WTC11 (cell line): ENCODE measurements around the gene DNTT.

Source experiments
- JAZF1 ChIP-seq: fragments of 250-450 bp; sonication (Bioruptor Pico); IDR thresholded peaks from 2 replicates; pipeline ENCODE4 v1.9.0; 2021; ENCODE audit warnings: moderate library complexity, mild to moderate bottlenecking, inconsistent platforms
- KAT7 ChIP-seq: sonication (generic); formaldehyde crosslinking; IDR thresholded peaks from 2 replicates; pipeline ENCODE4 v1.8.1; 2023; ENCODE audit warnings: missing genetic modification reagents, mild to moderate bottlenecking, borderline replicate concordance
- NFE2L1 ChIP-seq: sonication (generic); formaldehyde crosslinking; IDR thresholded peaks from 2 replicates; pipeline ENCODE4 v1.8.1; 2023; ENCODE audit warnings: missing genetic modification reagents
- NR3C1 ChIP-seq: sonication (generic); formaldehyde crosslinking; conservative IDR thresholded peaks from 2 replicates; pipeline ENCODE4 v1.8.1; 2023; ENCODE audit warnings: low read depth, mild to moderate bottlenecking, missing genetic modification reagents
- SP1 ChIP-seq: sonication (generic); formaldehyde crosslinking; conservative IDR thresholded peaks from 2 replicates; pipeline ENCODE4 v1.8.1; 2022; ENCODE audit warnings: missing genetic modification reagents
- TCF7 ChIP-seq: sonication (generic); formaldehyde crosslinking; IDR thresholded peaks from 2 replicates; pipeline ENCODE4 v1.8.0; 2022; ENCODE audit warnings: mild to moderate bottlenecking, low read depth, missing genetic modification reagents, moderate library complexity
- ZNF138 ChIP-seq: sonication (generic); formaldehyde crosslinking; conservative IDR thresholded peaks from 2 replicates; pipeline ENCODE4 v1.8.1; 2022; ENCODE audit warnings: mild to moderate bottlenecking, moderate library complexity, missing genetic modification reagents
- TF ChIP-seq, protein P1 (sequence below): sonication (generic); formaldehyde crosslinking; IDR thresholded peaks from 2 replicates; pipeline ENCODE4 v1.8.1; 2022; ENCODE audit warnings: low read depth, mild to moderate bottlenecking, moderate library complexity, missing genetic modification reagents, borderline replicate concordance
- TF ChIP-seq, protein P2 (sequence below): sonication (generic); formaldehyde crosslinking; conservative IDR thresholded peaks from 2 replicates; pipeline ENCODE4 v1.8.1; 2022; ENCODE audit warnings: mild to moderate bottlenecking, missing genetic modification reagents
- TF ChIP-seq, protein P3 (sequence below): fragments of 200-600 bp; IDR thresholded peaks from 2 replicates; pipeline ENCODE4 v1.8.0; 2022; ENCODE audit warnings: antibody characterized with exemption

DNA sequence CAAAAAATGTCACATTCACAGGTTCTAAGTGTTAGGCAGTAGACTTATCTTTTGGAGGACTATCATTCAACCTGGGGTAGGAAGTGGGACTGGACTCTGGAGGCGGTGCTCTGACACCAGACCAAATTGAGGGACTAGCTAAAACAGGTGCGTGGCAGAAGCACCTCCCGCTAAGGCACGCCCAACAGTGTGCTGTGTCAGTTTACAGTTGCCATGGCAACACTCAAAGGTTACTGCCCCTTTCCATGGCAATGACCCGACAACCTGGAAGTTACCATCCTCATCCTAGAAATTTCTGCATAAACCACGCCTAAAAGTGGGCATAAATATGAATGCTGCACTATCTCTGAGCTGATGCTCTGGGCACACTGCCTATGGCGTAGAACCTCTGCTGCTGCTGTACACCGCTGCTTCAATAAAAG is 18.9 kb upstream of the DNTT start:
- TF ChIP-seq, protein P1, sequence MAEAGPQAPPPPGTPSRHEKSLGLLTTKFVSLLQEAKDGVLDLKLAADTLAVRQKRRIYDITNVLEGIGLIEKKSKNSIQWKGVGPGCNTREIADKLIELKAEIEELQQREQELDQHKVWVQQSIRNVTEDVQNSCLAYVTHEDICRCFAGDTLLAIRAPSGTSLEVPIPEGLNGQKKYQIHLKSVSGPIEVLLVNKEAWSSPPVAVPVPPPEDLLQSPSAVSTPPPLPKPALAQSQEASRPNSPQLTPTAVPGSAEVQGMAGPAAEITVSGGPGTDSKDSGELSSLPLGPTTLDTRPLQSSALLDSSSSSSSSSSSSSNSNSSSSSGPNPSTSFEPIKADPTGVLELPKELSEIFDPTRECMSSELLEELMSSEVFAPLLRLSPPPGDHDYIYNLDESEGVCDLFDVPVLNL (CRISPR knock-in tag): no peak
- TF ChIP-seq, protein P2, sequence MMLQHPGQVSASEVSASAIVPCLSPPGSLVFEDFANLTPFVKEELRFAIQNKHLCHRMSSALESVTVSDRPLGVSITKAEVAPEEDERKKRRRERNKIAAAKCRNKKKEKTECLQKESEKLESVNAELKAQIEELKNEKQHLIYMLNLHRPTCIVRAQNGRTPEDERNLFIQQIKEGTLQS (CRISPR knock-in tag): no peak
- TF ChIP-seq, protein P3, sequence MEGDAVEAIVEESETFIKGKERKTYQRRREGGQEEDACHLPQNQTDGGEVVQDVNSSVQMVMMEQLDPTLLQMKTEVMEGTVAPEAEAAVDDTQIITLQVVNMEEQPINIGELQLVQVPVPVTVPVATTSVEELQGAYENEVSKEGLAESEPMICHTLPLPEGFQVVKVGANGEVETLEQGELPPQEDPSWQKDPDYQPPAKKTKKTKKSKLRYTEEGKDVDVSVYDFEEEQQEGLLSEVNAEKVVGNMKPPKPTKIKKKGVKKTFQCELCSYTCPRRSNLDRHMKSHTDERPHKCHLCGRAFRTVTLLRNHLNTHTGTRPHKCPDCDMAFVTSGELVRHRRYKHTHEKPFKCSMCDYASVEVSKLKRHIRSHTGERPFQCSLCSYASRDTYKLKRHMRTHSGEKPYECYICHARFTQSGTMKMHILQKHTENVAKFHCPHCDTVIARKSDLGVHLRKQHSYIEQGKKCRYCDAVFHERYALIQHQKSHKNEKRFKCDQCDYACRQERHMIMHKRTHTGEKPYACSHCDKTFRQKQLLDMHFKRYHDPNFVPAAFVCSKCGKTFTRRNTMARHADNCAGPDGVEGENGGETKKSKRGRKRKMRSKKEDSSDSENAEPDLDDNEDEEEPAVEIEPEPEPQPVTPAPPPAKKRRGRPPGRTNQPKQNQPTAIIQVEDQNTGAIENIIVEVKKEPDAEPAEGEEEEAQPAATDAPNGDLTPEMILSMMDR: no peak
- no peak for TF ChIP-seq NR3C1 (CRISPR knock-in tag)
- no peak for TF ChIP-seq KAT7
- no peak for TF ChIP-seq SP1 (CRISPR knock-in tag)
- TF ChIP-seq ZNF138: no peak
- no peak for TF ChIP-seq TCF7 (CRISPR knock-in tag)
- no peak for TF ChIP-seq JAZF1
- no peak for TF ChIP-seq NFE2L1
